HG03521 (cell line): ENCODE data around the gene EIF4B.

Source experiments
- ATAC-seq: cut with Tn5 transposase; IDR thresholded peaks from one replicate; pipeline ENCODE4 v1.9.1; 2021; ENCODE audit warnings: mild to moderate bottlenecking, moderate library complexity; ENCODE audit not compliant: unreplicated experiment

EIF4B gene

DNA sequence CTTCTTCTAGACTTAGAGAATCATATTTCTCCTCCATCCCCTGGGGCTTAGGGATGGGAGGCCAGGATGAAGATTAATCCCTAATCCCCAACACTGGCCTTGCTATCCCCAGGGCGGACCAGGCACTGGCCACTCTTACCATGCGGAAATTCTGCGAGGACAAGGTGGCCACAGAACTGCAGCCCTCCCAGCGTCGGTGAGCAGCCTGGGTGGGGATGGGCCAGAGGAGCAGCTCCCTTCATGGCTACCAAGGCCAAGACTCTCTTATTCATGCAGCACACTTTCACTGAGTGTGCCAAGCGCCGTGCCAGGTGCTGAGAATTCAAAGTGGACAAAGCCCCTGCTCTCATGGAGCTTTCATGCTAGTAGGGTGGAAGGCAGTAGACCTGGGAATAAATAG lies 50.6 kb downstream of the EIF4B start:
- no peak for ATAC-seq

DNA sequence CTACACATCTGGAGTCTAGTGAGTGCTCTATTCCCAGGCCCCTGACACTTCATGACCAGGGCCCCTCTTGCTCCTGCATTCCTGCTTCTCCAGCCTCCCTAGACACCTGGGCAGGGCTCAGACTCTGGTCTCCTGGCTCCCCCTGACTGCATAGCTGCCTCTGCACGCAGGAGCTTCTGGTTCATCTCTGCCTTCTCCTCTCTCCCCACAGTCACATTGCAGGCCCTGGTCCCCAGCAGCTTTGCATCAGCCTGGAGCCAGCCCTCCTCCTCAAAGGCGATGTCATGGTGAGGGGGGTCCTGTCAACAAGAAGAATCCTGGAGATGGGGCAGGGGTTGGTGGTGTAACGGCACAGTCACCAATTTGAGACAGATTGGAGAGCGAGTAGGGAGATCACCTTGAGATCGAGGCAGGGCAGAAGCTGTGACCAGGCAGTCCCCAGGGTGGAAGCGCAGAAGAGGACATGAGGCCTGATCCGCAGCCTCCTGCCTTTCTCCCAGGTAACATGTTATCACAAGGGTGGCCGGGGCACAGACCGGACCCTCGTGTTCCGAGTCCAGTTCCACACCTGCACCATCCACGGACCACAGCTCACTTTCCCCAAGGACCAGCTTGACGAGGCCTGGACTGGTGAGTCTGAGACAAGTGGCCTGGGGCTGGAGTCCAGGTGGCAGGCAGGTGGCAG lies 51.7 kb downstream of the EIF4B start:
- ATAC-seq = no peak

DNA sequence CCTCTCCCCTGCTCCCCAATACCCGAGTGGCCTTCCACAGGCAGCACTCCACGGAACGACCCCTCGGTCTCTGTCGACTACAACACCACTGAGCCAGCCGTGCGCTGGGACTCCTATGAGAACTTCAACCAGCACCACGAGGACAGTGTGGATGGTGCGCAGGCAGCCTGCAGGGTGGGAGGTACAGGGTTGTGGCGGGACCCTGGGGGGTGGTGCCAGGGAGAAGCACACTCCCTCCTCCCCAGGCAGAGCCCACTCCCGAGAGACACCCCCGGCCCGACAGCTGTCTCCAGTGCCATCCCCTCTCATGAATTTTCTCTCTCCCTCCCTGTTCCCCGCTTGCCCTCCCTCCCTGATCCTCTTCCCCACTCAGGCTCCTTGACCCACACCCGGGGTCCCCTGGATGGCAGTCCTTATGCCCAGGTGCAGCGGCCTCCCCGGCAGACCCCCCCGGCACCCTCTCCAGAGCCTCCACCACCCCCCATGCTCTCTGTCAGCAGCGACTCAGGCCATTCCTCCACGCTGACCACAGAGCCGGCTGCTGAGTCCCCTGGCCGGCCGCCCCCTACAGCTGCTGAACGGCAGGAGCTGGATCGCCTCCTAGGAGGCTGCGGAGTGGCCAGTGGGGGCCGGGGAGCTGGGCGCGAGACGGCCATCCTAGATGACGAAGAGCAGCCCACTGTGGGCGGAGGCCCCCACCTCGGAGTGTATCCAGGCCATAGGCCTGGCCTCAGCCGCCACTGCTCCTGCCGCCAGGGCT lies 52.6 kb downstream of the EIF4B start:
- no peak for ATAC-seq

DNA sequence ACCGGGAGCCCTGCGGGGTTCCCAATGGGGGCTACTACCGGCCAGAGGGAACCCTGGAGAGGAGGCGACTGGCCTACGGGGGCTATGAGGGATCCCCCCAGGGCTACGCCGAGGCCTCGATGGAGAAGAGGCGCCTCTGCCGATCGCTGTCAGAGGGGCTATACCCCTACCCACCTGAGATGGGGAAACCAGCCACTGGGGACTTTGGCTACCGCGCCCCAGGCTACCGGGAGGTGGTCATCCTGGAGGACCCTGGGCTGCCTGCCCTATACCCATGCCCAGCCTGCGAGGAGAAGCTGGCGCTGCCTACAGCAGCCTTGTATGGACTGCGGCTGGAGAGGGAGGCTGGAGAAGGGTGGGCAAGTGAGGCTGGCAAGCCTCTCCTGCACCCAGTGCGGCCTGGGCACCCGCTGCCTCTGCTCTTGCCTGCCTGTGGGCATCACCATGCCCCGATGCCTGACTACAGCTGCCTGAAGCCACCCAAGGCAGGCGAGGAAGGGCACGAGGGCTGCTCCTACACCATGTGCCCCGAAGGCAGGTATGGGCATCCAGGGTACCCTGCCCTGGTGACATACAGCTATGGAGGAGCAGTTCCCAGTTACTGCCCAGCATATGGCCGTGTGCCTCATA lies 53.3 kb downstream of the EIF4B start:
- no peak for ATAC-seq

GRCh38 chr12:53060064-53060720 lies 53.9 kb downstream of the EIF4B start:
- ATAC-seq = no peak

DNA sequence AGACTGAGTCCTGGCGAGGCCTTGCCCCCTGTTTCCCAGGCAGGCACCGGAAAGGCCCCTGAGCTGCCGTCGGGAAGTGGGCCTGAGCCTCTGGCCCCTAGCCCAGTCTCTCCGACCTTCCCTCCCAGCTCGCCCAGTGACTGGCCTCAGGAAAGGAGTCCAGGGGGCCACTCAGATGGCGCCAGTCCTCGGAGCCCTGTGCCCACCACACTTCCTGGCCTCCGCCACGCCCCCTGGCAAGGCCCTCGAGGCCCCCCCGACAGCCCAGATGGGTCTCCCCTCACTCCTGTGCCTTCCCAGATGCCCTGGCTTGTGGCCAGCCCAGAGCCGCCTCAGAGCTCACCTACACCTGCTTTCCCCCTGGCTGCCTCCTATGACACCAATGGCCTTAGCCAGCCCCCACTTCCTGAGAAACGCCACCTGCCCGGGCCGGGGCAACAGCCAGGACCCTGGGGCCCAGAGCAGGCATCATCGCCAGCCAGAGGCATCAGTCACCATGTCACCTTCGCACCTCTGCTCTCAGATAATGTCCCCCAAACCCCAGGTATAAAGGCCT lies 54.5 kb downstream of the EIF4B start:
- ATAC-seq = no peak

- no peak for ATAC-seq
Observed at GRCh38 chr12:53061404-53062010, 55.3 kb downstream of the EIF4B start.

- no peak for ATAC-seq
Observed at GRCh38 chr12:53062011-53062961, 56.0 kb downstream of the EIF4B start.

GRCh38 chr12:53062977-53063707 lies 56.9 kb downstream of the EIF4B start:
- ATAC-seq = no peak

DNA sequence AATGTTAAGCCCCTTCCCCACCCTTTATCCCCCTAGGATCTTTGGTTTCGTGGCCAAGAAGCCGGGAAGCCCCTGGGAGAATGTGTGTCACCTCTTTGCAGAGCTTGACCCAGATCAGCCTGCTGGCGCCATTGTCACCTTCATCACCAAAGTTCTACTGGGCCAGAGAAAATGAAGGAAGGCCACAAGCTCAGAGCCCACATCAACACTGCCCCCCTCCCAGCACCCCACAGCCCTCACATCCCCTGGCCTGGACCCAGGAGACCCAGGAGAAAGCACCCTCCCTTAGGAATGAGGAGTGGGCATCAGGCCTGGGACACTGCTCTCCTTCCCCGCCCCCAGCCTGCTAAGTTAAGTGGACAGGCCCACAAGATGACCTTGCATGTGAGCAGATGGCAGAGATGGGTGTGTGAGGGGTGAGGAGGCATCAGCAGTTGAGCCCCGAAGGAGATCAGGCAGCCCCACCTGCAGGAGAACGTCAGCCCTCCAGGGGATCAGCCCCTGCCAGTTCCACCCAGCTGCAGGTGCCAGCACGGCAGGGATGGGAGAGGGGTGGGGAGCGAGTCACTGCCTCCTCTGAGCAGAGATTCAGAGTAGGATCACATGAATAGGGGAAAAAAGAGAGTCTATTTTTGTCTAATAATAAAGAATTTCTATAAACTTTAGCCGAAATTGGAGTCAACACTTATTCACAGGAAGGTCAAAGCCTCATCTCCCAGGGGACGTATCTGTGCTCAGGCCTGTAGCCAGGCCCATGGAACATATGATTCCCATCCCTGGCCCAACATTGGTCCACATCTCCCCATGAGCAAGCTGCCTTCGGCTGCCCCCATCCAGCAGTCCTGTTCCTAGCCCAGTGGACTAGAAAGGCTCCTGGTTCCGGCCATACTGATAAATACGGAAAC lies 57.7 kb downstream of the EIF4B start:
- ATAC-seq = no peak

DNA sequence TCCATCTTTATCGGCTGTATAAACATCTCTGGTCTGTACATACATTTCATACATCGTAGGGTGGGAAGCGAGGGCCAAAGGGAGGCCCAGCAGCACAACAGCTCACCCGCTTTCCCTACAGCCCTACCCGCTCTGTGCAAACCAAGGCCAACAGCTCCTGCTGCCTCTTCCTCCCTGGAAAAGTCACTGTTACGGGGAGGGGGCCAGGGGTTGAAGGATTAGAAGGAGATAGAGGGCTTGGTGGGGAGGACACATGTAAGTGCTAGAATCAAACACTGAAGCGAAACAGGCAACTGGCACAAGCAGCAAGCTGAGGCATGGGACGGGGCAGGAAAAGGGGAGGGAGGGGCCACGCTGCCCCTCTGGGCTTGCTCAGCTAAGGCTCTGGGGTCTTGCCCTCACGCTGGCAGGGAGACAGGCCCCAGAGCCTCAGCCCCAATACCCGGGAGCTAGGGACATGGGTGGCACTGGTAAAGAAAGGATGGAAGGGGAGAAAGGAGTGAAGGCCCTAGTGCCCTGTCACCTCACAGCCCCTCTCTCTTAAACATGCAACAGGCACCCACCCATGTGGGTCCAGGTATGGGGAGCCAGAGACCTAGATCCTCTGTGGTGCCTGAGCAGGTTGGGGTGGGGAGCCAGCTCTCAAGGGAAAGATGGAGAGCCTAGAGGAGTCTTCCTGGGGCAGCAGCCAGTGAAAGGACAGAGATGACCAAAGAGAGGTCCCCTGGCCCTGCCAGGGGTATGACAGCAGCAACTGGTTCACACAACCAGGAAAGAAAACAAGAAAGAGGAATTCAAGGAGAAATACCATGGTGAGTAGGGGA lies 58.6 kb downstream of the EIF4B start:
- ATAC-seq = no peak

DNA sequence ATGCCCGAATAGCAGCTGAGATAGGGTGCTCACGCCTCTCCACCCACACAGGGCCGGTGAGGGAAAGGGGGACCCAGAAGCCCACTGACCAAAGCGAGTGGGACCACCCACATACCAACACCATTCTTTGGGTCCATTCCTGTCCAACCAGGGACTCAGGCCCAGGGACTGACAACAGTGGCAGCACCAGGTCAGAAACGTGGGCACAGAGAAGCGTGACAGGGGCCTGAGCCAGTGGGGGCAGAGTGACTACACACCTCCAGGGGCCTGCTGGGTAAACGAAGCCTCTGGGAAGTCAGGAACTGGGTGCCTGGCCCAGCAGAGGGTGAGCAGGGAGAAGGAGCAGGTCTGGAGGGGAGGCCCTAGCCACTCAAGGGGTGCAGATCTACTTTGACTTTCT lies 59.2 kb downstream of the EIF4B start:
- no peak for ATAC-seq

DNA sequence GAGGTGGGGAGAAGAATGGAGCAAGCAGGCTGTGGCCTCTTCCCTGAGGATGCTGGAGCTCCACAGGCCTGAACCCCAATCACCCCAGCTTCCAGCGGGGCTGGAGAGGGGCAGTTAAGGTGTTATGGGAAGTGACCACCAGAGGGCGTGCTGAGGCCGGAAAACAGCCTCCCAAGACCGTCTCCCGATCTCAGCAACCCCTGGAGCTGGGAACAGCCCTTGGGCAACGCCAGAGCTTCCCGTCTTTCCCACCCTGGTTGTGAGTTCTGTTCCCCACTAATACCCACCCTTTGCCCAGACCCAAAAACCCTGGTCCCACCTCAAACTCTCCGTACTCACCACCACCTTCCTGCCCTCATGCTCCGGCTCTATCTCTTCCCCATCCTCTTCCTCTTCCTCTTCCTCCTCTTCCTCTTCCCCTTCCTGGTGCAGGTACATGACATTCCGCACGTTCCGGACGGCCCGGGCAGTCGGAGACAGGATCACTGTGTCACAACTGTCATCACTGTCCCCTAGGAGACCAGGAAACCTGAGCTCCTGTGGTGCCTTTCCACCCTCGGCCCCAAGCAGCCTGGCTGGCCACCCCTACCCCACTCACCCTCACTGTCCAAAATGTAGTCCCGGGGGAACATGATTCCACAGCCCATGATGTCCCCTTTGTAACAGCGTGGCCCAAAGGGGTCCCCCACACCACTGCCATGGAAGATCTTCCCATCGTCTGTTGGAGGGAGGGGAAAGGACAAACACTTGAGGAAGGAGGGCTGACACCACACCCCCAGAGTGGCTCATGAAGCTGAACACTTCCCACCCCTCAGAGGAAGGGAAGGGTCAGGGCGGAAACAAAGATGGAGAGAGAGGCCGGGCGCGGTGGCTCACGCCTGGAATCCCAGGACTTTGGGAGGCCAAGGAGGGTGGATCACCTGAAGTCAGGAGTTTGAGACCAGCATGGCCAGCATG lies 60.0 kb downstream of the EIF4B start:
- ATAC-seq = no peak

- ATAC-seq = no peak
Observed at GRCh38 chr12:53067074-53067992, 61.1 kb downstream of the EIF4B start.
